Measurements from ENCODE around the gene CD99L2. TPM values are rescaled to one million over a fixed set of nuclear protein-coding genes. Genes with fewer than 3 reads are reported as not detected.

The CD99L2 gene
- total and polyA plus RNA-seq, 12 donors: 20.0 to 102 (median 55.4) TPM

DNA sequence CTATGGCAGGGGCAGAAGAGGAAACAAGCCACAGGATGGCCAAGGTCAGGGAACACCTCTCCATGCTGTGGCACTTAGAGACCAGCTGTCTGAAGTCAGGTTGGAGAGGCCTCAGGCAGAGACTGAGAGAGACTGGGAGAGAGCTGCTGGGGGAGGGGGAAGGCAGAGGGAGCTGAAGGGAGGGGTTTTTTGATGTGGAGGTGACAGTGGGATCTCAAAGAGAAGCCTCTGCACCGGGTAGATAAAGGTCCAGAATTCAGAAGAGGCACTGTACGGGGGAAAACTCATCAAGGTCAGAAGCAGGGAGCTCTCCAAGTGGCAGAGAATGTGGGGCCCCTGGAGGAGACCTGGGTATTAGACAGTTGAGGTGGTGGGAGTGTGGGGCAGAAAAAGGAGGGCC is 43.1 kb upstream of the CD99L2 start:
- 47 to 59% (median 57%) methylated on average over 2 of the region's 2 CpGs for WGBS, 4 donors
- H3K4me3 ChIP-seq: no peak overlapping the region
- H3K36me3 ChIP-seq (replicated peaks in 1 of 2): no peaks in the 10 kb centered on the region

DNA sequence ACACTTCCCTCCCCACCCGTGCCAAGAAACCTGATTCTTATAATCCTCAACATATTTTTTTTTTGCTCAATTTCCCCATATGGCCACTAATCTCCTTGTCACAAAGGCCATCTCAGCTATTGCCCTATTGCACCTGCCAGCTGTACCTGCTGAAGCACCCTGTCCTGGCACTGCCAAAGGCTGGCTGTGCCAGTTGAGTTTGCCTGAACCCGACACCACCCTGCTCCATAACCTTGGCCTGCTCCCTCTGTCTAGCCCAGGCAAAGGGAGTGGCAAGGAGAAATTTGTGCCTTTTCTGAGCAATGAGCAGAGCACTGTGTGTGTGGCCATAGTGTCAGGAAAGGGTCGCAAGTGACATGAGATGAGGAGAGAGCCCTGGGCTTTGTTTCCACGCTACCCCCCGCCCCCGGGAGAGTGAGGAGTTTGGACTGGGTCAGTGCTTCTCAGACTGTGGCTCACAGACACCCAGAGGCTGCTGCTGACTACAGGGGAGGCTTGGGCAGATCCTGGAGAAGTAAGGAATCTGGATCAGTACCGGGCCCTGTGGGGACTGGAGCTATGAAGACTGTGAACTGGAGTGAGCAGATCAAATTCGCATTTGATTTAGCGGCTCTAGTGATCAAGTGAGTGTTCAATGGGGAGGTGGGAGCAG is 42.5 kb upstream of the CD99L2 start:
- intact Hi-C loops (cut with DNase I): no loop called here
- WGBS, 4 donors: 73 to 78% (median 76%) methylated on average over 4 to 9 of the region's 9 CpGs
- Histone ChIP-seq H3K27me3 (no peaks in the 10 kb centered on the region), H3K9me3 (replicated peaks in 1 of 3) (no peaks in the 10 kb centered on the region), H3K36me3 (replicated peaks in 1 of 2) (no peaks in the 10 kb centered on the region), H3K27ac (no peak overlapping the region), H3K4me3 (no peak overlapping the region), H3K4me1 (replicated peaks in 1 of 2) (no peaks in the 10 kb centered on the region)
- DNase-seq: no peak
- TF ChIP-seq POLR2A (IDR thresholded peaks at IDR 0.05): no peak
- no peak for TF ChIP-seq CTCF (IDR thresholded peaks at IDR 0.05)

More for the DNA sequence above, 43.1 kb upstream of the CD99L2 start:
- DNase-seq: no peak
- Histone ChIP-seq H3K27me3 (no peaks in the 10 kb centered on the region), H3K9me3 (replicated peaks in 1 of 3) (no peaks in the 10 kb centered on the region), H3K27ac (no peak overlapping the region), H3K4me1 (replicated peaks in 1 of 2) (no peaks in the 10 kb centered on the region)
- no peak for TF ChIP-seq CTCF (IDR thresholded peaks at IDR 0.05)
- no peak for TF ChIP-seq POLR2A (IDR thresholded peaks at IDR 0.05)
- intact Hi-C loops (cut with DNase I): no loop called here

GRCh38 chrX:150936556-150936955 is 38.1 kb upstream of the CD99L2 start:
- Histone ChIP-seq H3K36me3 (replicated peaks in 1 of 2) (no peaks in the 10 kb centered on the region), H3K4me1 (replicated peaks in 1 of 2) (no peaks in the 10 kb centered on the region), H3K9me3 (replicated peaks in 1 of 3) (no peaks in the 10 kb centered on the region), H3K27ac (no peak overlapping the region), H3K4me3 (no peak overlapping the region), H3K27me3 (no peaks in the 10 kb centered on the region)
- DNase-seq: no peak
- 29 to 72% (median 57%) methylated on average over 1 to 6 of the region's 6 CpGs for WGBS, 4 donors
- TF ChIP-seq POLR2A (IDR thresholded peaks at IDR 0.05) (no peak), CTCF (IDR thresholded peaks at IDR 0.05) (no peak)
- intact Hi-C loops (cut with DNase I): no loop called here

- 44 to 68% (median 54%) methylated on average over 4 to 7 of the region's 7 CpGs for WGBS, 4 donors
- H3K4me3 ChIP-seq: no peak overlapping the region
- no peaks in the 10 kb centered on the region for H3K27me3 ChIP-seq
- H3K4me1 ChIP-seq (replicated peaks in 1 of 2): no peaks in the 10 kb centered on the region
- peak overlapping the region in 3 of 5 donors; percentile 35 to 78 (median 37) for H3K27ac ChIP-seq
- TF ChIP-seq CTCF (IDR thresholded peaks at IDR 0.05) (no peak), POLR2A (IDR thresholded peaks at IDR 0.05) (no peak)
- no peaks in the 10 kb centered on the region for H3K36me3 ChIP-seq (replicated peaks in 1 of 2)
- intact Hi-C loops (cut with DNase I): no loop called here
- no peaks in the 10 kb centered on the region for H3K9me3 ChIP-seq (replicated peaks in 1 of 3)
- peak; percentile 18 to 60 (median 51) for DNase-seq
Observed at GRCh38 chrX:150935467-150935866, 37.0 kb upstream of the CD99L2 start.

Measured in adrenal gland (tissue), 12 donors.